HG02642 (cell line): ENCODE results near the gene WFDC1.

Experiments
- ATAC-seq: cut with Tn5 transposase; IDR thresholded peaks from one replicate; pipeline ENCODE4 v1.9.1; 2021; ENCODE audit warnings: mild to moderate bottlenecking; ENCODE audit not compliant: unreplicated experiment, poor library complexity

The WFDC1 gene

DNA sequence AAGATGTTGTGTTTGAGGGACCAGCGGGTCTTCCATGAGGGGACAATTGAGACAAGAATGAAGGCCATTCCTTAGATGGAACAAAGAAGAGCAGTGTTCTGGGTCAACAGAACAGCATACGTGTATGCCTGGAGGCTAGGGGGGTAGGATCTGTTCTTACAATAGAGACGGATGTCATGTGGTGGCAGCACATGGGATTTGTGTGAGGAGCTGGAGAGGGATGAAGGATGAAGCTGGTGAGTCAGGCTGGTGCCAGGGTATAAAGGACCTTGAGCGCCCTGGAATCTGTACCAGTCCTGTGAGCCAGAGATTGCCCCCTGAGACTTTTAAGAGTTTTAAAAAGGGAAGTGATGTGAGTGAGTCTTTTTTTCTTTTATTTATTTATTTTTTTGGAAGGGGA, 22.8 kb upstream of the WFDC1 start:
- ATAC-seq: no peak

DNA sequence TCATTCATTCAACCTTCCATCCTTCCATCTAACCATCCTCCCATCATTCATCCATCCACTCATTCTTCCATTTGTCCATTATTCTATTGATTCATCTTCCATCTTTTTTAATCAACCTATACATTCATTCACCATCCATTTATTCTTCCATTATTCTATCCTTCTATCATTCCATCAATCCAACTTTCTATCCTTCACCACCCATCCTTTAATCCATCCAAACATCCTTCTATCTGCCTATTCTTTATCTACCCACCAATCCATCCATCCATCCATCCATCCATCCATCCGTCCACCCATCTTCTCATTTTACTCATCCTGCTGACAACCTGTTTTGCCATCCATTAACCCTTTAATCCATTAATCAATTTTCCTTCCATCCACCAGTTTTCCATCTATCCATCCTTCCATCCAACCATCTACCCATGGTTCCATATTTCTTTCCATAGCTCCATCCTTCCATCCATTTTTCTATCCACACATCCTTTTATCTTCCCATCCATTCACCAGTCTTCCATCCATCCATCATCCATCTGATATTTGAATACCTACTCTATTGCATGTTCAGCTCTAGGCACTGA, 21.8 kb upstream of the WFDC1 start:
- ATAC-seq: no peak

DNA sequence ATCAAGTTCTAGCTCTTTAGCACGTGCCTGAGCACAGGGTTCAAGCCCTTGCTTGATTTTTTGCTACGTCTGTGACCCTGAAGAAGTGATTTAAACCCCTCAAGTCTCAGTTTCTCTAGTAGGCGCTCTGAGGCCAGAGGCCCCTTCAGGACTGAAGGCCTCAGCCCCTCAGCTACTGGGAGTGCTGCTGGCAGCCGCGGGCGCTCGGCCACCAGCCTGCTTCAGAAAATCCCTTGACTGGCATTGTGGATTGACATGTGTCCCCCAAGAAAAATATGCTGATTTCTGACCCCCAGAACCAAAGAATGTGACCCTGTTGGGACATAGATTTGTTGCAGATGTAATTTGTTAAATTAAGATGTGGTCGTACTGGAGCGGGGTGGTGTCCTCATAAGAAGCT, 20.2 kb upstream of the WFDC1 start:
- no peak for ATAC-seq

DNA sequence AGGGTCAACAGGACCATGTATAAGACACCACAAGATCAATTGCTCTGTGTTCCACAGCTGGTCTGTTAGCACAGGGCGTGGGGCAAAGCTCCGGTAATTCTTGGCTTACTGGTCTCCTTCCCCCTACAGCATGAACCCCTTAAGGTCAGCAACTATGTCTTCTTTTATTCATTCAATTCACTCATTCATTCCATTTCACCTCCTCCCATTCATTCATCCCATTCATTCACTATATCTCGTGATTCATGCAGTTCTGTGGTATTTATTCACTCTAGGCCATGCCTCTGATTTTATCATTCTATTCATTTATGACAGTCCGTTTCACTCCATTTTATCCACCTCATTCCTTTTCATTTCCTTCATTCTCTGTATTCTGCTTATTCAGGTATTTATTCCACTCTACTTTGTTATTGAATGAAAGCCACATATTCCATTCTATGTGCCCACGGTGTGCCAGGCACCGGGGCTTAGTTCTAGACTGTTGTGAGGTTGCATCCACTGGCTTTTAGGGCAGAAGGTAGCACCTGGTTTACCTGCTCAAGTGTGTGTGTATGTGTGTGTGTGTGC, 19.0 kb upstream of the WFDC1 start:
- no peak for ATAC-seq

DNA sequence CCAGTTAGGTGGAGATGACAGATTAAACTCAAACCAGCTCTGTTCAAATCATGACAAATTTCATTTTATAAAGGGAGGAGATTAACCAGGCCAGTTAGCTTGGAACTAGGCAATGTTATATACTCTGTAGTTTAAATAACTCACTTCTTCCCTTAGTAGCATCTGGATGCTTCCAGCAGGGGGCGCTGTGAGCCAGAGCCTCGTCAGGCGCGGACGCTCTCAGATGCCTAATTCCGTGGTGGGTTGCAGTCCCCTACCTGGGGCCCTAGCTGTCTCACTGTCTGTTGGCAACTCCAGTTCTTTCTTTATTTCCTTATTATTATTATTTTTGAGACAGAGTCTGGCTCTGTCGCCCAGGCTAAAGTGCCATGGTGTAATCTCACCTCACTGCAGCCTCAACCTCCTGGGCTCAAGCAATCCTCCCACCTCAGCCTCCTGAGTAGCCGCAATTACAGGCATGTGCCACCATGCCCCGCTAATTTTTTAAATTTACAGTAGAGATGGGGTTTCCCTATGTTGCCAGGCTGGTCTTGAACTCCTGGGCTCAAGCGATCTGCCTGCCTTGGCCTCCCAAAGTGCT, 17.3 kb upstream of the WFDC1 start:
- ATAC-seq: no peak

DNA sequence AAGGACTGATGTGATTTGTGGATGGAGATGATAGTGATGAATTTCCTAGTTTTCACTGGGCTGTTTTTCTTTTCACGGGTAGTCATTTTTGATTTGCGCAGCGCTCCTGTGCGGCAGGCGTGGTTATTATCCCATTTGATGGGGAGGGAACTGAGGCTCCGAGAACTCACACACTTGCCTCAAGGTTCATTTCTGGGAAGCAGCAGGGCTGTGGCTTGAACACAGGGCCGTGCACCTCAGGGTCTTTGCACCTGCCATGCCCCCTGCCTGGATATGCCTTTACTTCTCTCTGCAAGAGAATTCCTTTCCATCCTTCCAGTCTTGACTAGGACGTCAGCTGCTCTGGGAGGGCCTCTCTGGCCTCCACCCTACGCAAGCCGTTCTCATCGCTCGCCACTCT, 16.3 kb upstream of the WFDC1 start:
- no peak for ATAC-seq

DNA sequence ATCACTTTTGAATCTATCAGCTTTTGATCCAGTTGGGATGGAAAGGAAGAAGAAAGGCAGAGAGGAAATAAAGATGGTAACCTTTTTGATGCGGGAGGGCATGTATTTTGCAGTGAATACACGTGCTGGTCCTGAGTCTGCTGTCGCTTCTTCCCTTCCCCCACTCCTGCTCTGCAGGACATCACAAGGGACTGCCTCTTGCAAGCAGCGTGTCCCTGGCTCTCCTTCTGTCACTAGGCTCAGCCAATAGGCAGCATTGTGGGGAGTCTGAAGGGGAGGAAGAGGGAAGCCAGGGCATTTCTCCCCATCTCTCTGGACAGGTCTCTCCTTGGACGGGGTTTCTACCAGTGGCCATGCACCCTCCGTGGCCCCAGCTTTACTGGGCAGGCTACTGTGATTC, 15.7 kb upstream of the WFDC1 start:
- no peak for ATAC-seq

DNA sequence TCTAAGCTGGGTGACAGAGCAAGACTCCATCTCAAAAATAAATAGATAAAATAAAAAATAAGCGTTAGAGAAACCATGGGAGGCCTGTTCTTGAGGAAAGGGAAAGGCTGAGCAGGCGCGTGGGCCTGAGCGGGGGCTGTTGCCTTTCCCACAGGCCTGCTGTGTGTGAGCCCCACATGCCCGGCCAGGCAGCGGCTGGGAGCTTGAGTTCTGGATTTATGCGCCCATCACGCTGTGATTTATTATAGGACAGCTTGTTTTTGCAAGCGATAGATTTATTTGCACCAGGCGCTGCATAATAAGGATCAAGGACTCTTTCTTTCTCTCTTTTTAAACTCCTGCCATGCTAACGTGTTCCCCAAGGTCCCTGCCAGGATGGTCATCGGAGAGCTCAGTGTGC, 14.8 kb upstream of the WFDC1 start:
- ATAC-seq: no peak

DNA sequence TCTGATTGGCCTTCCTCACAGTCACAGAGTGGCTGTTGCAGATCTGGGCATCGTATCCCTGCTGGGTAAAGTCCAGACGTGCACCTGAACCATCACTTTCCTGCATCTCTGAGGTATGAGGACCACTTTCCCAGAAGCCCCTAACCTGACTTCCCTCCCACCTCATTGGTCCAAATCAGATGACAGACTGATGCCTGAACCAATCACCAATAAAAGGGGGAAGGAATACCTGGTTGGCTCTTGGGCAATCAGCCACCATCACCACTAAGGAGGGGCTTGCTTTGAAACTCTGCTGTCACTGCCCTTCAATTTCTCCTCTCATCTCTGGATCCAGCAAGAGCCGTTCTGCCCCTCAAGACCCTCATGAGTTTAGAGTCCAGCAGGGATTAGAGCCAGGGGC, 13.6 kb upstream of the WFDC1 start:
- ATAC-seq: no peak

DNA sequence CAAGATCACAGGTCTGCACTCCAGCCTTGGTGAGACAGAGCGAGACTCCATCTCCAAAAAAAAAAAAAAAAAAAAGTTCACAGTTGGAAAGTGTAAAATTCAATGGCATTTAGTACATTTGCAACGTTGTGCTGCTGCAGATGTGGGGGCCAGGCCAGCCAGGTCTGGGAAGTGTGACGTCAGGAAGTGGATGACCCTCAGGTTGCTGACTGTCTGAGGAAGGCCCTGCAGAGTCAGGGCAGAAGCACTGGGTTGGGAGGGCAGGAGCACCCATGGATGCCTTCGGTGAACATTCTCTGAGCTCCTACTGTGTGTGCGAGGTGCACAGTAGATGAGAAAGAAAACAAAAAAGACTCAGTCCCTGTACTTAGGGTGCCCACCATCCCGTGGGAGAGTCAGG, 12.1 kb upstream of the WFDC1 start:
- ATAC-seq: no peak

DNA sequence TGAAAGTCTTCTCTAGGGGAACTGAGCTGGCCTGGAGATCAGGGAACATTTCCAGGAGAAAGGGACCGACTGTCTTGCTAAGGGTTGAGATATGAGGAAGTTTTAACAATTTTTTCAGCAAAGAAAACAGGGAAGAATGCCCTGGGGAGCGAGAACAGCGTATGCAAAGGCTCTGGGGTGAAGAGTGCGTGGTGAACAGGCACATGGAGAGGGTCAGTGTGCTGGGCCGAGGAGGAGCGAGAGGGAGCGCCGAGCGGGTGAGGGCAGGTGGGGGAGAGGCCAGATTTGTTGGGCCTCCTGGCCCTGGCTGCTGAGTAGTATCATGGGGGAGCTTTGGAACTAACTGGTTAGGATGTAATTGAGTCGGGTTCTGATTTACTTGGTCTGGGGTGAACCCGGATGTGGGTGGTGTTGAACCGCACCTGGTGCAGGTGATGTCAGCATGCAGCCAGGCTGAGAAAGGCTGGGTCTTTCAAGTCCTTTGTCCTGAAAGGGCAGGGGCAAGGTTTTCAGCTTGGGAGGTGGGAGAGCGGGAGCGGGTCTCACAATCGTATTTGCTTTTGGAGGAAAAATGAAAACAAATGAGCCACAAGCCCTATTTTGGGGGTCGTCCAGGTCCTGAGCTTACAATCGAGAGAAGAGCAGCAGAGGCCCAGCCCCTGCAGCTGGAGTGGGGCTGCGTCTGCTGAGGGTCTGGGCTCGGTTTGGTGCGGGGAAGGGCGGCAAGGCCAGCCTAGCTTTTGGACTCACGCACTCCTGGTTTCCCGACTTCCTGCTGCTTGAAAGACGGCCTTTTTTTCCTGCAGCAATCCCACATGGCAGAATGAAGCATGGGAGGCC, 11.1 kb upstream of the WFDC1 start:
- no peak for ATAC-seq

DNA sequence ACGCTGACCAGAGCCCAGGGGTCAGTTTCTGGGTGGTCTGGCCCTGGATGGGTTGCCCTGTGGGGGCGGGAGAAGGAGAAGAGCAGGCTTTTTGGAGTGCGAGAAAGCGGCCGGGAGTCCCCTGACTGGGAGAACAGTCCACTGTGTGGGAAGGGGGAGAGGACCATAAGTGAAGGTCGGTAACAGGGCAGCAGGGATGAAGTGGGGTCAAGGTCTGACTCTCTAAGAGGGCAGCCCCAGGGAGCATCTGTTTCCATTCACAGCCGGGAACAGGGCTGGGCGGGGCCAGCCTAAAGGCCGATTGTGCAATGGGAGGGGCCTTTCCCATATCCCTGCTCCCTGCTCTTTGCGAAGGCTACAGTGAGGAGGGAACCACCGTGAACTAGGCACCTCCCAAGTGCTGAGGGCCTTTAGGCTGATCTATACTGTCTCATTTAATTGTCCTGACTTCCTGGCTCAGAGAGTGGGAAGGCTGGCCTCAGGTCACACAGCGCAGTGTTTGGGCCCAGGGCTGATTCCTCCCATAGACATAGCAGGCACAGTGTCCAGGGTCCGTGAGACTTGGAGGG, 10.4 kb upstream of the WFDC1 start:
- no peak for ATAC-seq

DNA sequence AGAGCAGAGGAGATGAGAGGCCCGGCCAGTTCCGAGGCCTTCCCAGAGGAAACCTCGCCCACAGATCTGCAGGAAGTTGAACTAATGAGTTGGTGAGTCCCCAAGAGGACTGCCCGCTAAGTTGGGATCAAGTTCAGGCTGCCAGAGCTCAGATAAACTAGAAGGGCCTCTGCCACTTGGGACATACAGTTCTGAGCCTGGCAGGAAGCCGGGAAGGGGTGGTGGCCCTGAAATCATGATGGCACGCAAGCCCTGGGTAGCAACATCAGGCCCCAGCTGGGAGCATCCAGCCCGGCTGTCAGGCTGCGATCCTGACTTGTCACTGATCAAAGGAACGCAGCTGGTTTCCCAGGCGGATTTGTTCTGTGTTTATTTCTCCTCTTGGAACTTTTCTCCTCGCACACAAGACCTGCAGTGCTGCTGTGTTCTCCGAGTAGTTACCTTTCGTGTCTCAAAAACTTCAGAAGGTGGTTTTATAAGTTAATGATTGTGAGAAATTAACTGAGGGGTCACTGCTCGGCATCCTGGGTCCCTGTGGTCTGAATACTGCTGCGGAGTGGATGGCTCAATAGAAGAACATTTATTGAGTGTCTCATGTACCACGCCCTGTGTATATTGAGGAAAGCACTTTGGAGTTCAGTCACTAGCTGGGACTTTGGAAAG, 8.0 kb upstream of the WFDC1 start:
- no peak for ATAC-seq

DNA sequence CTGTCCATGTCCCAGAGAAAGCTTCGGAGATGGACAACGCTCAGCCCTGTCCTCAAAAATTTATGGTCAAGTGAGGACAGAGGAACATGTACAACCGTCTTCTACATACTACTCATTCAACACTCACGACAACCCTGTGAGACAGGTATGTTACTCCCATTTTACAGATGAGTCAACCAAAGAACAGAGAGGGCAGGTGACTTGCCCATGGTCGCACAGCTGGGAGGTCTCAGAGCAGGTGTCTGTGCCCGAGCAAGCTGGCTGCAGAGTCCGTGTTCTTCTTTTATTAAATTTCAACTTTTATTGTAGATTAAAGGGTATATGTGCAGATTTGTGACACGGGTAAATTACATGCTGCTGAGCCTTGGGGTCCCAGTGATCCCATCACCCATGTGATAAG, 5.8 kb upstream of the WFDC1 start:
- ATAC-seq: no peak

DNA sequence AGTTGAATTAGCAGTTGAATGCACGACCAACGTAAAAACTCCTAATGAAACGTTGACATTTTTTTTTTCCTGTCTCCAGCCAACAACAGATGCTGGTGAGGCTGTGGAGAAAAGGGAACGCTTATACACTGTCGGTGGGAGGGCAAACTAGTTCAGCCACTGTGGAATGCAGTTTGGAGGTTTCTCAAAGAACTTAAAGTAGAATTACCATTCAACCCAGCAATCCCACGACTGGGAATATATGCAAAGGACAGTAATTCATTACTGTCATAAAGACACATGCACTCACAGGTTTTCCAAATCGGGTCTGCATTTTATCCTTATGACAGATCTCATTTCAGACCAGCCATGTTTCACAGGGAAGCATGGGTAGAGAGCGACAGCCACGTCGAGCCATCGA, 3.5 kb upstream of the WFDC1 start:
- ATAC-seq: no peak

DNA sequence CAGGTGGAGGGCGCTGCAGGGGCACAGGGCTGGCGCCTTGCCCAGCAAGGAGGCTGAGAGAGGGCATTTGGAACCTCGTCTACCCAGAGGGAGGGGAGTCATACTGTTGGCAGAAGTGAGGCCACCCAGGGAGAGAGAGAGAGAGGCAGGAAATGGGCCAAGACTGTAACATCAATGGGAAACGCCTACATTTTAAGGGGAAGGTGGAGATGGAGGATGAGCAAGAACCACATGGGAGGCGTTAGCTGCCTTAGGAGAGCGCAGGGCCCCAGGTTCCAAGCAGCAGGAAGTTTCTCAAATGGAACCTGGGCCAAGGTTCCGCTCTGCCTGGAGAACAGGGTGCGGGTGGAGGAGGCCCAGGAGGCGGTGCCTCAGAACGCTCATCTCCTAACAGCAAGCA, 2.7 kb upstream of the WFDC1 start:
- no peak for ATAC-seq

DNA sequence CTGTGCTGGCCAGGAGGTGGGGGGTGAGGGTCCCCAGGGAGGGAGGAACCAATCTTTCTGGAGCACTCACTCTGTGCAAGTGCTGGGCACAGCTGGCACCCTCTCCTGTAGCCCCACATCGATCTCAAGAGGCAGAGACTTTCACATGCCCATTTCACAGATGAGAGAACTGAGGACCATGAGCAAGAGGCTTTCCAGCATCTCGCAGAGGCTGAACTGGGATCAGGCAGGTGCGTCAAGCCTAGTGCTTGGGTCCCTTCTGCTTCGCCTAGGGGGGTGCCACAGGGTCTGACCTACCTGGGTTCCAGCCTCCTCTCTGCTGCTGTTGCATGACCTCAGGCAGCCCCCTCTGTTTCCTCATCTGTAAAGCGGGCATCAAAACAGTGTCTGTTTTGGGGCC, 1.3 kb upstream of the WFDC1 start:
- ATAC-seq: no peak

DNA sequence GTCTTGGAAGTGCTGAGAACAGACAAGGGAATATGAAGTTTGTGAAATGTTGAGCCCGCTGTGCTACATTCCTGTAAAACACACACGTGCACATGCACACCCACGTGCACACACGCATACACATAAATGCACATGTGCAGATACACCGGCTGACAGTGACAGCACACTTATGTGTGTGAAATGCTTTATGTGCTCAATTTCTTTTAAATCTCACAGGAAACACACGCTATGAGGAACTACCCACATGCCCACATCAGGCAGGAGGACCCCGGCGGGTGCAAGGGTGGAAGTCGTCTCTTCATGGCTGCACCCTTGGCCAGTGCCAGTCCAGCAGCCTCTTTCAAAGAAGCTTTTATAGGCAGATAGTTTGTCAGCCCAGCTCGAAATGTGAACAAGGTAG, 561 bp upstream of the WFDC1 start:
- ATAC-seq: no peak

DNA sequence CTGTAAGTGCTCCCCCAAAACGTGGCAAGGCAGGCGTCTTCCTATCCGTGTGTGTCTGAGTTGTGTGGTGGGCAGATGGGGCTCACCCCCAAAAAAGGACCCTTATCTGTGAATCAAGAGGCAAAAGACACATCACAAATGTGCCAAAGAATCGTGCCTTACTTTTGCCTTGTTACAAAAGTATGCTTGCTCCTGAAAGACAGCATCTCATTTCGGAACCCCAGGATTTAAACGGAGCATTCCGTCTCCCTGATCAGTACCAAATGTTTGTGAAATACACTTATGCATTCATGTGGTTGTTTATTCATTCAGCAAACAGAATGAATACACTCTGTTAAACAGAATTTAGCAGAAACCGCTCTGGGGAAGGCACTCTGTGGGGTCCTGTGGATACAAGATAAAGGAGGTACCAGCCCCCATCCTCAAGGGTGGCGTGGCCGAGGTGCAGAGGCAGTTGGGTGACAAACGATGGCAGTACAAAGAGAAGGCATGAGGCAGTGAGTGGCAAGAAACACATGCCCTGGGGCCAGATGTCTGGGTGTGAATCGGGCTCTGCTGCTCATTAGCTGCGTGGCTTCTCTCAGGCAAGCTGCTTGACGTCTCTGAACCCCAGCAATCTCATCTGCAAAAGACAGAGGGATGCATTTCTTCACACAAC, 654 bp downstream of the WFDC1 start:
- no peak for ATAC-seq

DNA sequence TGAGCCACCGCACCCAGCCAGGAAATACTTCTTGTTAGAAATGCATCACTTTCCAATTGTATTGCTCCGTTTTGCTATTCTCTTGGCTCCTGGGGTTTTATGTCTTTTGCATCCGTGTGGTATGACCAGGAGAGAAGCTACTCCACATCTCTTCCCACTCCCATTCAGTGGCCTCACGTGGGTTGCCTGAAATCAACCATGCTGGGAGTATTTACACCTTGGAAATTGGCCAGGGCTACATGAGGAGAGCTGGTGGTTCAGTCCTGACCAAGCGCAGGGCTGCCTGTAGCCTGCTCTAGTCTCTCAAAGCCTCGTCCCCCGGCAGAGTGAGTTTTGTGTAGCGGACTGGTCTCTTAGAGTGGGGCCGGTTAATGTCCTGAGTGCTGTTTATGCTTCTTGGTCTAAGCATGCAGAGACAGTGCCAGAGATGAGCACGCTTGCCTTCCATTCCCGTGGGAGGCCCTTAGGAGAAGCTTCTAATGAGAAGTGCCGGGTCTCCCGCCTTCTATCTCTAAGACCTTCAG, 3.8 kb downstream of the WFDC1 start:
- no peak for ATAC-seq
